ENCODE measurements around the gene PPP1R2.

DNA sequence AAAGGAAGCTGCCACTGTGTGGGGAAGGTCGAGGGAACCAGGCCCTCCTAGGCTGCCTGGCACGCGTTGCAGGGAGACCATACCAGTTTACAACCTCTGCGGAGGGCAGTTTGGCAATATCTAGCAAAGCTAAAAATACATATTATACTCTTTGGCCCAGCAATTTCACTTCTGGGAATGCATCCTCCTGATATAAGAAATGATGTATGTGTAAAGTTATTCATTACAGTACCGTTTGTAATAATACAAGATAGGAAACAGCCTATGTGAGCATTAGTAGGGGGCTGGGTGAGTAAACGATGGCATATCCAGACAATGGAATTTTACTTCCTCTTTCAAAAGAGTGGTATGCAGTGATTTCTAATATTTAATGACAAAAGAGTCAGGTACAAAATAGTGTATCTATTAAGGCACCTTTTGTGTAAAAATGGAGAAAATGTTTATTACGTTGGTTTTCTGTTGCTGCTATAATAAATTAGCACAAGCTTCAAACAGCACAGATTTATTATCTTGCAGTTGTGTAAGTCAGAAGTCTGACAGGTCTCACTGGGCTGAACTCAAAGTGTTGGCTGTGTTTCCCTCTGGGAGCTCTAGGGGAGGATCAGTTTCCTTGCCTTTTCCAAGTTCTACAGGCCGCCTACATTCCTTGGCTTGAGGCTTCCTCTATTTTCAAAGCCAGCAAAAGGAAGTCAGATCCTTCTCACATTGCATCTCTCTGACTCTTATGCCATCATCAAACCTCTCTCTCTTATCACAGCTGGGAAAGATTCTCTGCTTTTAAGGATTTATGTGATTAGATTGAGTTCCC, 31.6 kb upstream of the PPP1R2 start:
- TF ChIP-seq EP300 (IDR thresholded peaks at IDR 0.05; ENCODE audit: low read depth) (no peak), POLR2AphosphoS5 (IDR thresholded peaks at IDR 0.05) (no peak)

All from transverse colon (tissue), 3 donors.